ENCODE data around the gene ADAD2. TPM values are rescaled to one million over a fixed set of nuclear protein-coding genes. Genes with fewer than 3 reads are reported as not detected.

The ADAD2 gene
- total and polyA plus RNA-seq, 9 of the 15 experiments (the other 6 are each of a cell fraction or from before 2014, with no cell fraction given): 0.07 TPM; not detected in 8

- TF ChIP-seq ZNF407 (IDR thresholded peaks at IDR 0.05; ENCODE audit: low read depth) (no peak), IFI16 (CRISPR knock-in tag; IDR thresholded peaks at IDR 0.05) (no peak), NFE2L1 (tag; IDR thresholded peaks at IDR 0.05; ENCODE audit: borderline replicate concordance, low read depth) (no peak), TFAP4 (CRISPR knock-in tag; IDR thresholded peaks at IDR 0.05; ENCODE audit: borderline replicate concordance) (0 out of 2 replicates have a peak, but pooled peaks have one; percentile 19), USF2 (CRISPR knock-in tag; IDR thresholded peaks at IDR 0.05) (0 out of 2 replicates have a peak, but pooled peaks have one; percentile 5)
- TF ChIP-seq, protein P1, sequence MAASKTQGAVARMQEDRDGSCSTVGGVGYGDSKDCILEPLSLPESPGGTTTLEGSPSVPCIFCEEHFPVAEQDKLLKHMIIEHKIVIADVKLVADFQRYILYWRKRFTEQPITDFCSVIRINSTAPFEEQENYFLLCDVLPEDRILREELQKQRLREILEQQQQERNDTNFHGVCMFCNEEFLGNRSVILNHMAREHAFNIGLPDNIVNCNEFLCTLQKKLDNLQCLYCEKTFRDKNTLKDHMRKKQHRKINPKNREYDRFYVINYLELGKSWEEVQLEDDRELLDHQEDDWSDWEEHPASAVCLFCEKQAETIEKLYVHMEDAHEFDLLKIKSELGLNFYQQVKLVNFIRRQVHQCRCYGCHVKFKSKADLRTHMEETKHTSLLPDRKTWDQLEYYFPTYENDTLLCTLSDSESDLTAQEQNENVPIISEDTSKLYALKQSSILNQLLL (CRISPR knock-in tag; IDR thresholded peaks at IDR 0.05; ENCODE audit: borderline replicate concordance): no peak
- Histone ChIP-seq H3K4me3 (no peak overlapping the region), H3K4me2 (ENCODE audit: insufficient read depth, low read length) (no peak overlapping the region), H3K9ac (ENCODE audit: insufficient read depth in 1 of 2, low read depth in 2 of 2, low read length in 2 of 2) (no peak overlapping the region), H2AFZ (ENCODE audit: low read depth, low read length) (no peak overlapping the region), H3K9me1 (ENCODE audit: control insufficient read depth, insufficient read depth, low read length) (no peaks in the 10 kb centered on the region), H3K79me2 (ENCODE audit: control insufficient read depth, insufficient read depth, low read length) (no peaks in the 10 kb centered on the region), H4K20me1 (replicated peaks; ENCODE audit: control insufficient read depth, insufficient read depth, low read length) (no peaks in the 10 kb centered on the region), H3K4me1 (replicated peaks in 1 of 2; ENCODE audit: control insufficient read depth in 2 of 2, insufficient read depth in 2 of 2, low read length in 2 of 2) (no peaks in the 10 kb centered on the region), H3K27ac (ENCODE audit: extremely low read depth, low read depth, low read length) (no peak overlapping the region), H3K27me3 (ENCODE audit: control insufficient read depth in 2 of 2, insufficient read depth in 2 of 2, low read length in 2 of 2) (peaks cover 48 to 69% of the 10 kb centered on the region in 2 experiments), H3K36me3 (ENCODE audit: control insufficient read depth, insufficient read depth, low read length) (no peaks in the 10 kb centered on the region), H3K9me3 (replicated peaks; ENCODE audit: control insufficient read depth, insufficient read depth, low read depth, low read length) (no peaks in the 10 kb centered on the region)
- no peak for DNase-seq (ENCODE audit: extremely low read depth in 1 of 4, low spot score in 3 of 4)
- intact Hi-C loops (cut with micrococcal nuclease) (no loop called here), in situ Hi-C loops (cut with MboI) (no loop called here)
- ATAC-seq: peak; percentile 53
- BruUV-seq (replicated peaks): no TSS peak
- WGBS (ENCODE audit: insufficient coverage, low coverage, missing lambda C conversion rate): 9% methylated on average over 15 of the region's 15 CpGs
- FAIRE-seq: no peak
- POLR2A ChIA-PET: interaction anchor here (0.7 to 1.1 kb wide), 2 partner anchors 11 to 14 kb away, joined by 4 to 5 read pairs; no protein-coding TSS in a partner anchor
- CTCF ChIA-PET (ENCODE audit: low intra/inter-chr PET ratio): no interaction called here
Measured at GRCh38 chr16:84214451-84215066, 23.6 kb downstream of the ADAD2 start.

All from K562 (cell line).